ENCODE results near the gene FREM1.

FREM1 gene

DNA sequence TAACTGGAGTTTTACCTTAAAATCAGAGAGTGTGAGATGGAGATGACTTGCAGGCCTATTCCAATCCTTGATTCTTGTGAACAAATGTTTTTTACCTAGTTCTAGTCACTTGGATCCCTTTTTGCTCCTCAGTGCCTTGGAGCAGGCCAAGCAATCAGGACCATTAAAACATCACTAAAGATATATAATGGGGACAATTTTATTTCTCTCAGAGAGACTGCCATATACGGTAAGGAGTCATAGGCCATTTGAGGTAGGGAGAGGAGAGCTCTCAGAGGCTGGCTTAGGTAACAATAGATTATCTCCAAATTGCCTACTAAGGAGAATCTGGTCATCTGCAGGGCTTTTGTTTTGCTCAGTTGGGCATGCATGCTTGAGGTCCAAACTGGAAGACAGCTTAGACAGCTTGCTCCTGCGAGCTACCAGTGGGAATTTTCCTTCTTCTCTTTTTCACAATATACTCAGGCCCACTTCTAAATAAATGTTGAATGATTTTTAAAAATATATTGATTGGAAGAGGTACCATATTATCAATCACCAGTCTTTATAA is 44.0 kb downstream of the FREM1 start:
- Histone ChIP-seq H3K4me1 (ENCODE audit: control insufficient read depth, low read depth, low read length) (no peaks in the 10 kb centered on the region), H3K4me3 (ENCODE audit: low read length) (no peak overlapping the region), H3K27ac (ENCODE audit: low read length) (no peak overlapping the region), H3K27me3 (ENCODE audit: control insufficient read depth, insufficient read depth, low read length) (no peaks in the 10 kb centered on the region), H3K9ac (ENCODE audit: low read length) (no peak overlapping the region), H3K36me3 (ENCODE audit: control insufficient read depth, low read depth, low read length) (no peaks in the 10 kb centered on the region), H3K9me3 (ENCODE audit: control insufficient read depth, low read depth, low read length) (no peaks in the 10 kb centered on the region)

DNA sequence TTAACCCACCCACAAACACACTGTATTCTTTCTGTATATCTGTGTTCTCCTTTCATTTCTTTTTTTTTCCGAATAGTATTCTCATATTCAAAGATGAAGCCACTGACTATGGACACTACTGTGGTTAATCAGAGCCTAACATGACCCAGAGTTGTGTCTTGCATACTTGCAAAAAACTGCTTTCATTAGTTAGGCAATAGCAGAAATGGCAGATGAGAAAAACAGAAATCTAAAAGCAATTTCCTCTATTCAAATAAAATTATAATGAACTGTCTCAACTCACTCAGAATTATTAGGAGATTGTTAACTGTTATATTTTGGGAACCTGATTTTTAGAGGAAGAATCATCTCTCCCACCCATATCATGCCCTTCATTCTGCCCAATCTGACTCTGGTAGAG is 45.9 kb downstream of the FREM1 start:
- Histone ChIP-seq H3K4me3 (ENCODE audit: low read length) (no peak overlapping the region), H3K4me1 (ENCODE audit: control insufficient read depth, low read depth, low read length) (no peaks in the 10 kb centered on the region), H3K36me3 (ENCODE audit: control insufficient read depth, low read depth, low read length) (no peaks in the 10 kb centered on the region), H3K27ac (ENCODE audit: low read length) (no peak overlapping the region), H3K9ac (ENCODE audit: low read length) (no peak overlapping the region), H3K27me3 (ENCODE audit: control insufficient read depth, insufficient read depth, low read length) (no peaks in the 10 kb centered on the region), H3K9me3 (ENCODE audit: control insufficient read depth, low read depth, low read length) (no peaks in the 10 kb centered on the region)

DNA sequence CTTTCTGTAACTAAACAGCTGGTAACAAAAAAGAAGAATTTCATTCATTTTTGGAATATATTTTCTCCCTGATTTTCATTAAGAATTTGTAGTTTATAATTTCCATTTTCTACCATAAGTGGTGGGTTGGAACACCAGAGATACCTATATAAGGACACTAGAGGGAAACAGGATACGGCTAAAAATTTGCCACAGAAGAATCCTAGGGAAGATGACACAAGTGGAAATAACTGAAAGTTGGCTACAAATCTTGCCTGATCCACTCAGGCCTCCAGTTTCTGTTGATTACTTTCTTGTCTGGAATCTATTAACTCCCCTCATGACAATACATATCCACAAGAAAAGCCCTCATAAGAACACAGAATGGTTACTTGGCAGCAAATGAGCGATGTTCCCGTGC is 46.8 kb downstream of the FREM1 start:
- Histone ChIP-seq H3K36me3 (ENCODE audit: control insufficient read depth, low read depth, low read length) (no peaks in the 10 kb centered on the region), H3K27ac (ENCODE audit: low read length) (no peak overlapping the region), H3K9me3 (ENCODE audit: control insufficient read depth, low read depth, low read length) (no peaks in the 10 kb centered on the region), H3K27me3 (ENCODE audit: control insufficient read depth, insufficient read depth, low read length) (no peaks in the 10 kb centered on the region), H3K4me1 (ENCODE audit: control insufficient read depth, low read depth, low read length) (no peaks in the 10 kb centered on the region), H3K9ac (ENCODE audit: low read length) (no peak overlapping the region), H3K4me3 (ENCODE audit: low read length) (no peak overlapping the region)

DNA sequence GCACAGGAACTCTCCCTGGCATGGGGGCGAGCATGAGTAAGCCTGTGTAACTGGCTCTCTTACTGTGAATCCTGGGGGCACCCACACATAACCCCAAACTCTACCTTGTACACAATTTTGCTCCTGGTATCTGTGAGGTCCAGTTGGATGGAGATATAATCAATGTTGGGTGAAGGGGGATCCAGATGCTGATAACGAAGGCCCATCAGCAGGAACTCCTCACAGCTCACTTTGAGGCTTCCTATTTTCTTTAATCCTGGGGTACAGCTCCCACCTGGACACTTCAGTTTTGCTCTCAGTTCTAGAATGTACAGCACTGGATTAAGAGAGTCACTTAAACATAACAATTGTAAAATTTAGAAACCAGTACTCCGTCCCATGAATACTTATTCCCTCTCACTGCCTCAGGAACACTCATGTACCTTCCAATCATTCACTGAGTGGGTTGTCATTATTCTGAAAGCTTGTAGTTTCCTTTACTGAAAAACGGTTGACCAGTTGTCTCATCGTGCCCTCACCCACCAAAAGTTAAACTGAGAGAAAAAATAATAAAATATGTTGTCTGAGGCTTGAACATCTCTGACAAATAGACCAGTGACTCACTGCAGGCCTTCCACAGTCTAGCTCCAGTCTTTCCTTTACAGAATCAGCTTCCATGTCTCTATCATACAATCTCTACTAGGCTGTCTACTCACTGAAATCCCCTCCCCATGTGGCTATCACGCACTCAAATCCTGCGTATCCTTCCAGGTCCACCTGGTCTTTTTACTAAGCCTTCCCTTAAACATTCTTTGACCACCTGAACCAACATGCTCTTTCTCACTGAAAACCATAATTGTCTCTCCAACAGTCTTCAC is 52.6 kb downstream of the FREM1 start:
- Histone ChIP-seq H3K4me3 (ENCODE audit: low read length) (no peak overlapping the region), H3K4me1 (ENCODE audit: control insufficient read depth, low read depth, low read length) (no peaks in the 10 kb centered on the region), H3K9ac (ENCODE audit: low read length) (no peak overlapping the region)

DNA sequence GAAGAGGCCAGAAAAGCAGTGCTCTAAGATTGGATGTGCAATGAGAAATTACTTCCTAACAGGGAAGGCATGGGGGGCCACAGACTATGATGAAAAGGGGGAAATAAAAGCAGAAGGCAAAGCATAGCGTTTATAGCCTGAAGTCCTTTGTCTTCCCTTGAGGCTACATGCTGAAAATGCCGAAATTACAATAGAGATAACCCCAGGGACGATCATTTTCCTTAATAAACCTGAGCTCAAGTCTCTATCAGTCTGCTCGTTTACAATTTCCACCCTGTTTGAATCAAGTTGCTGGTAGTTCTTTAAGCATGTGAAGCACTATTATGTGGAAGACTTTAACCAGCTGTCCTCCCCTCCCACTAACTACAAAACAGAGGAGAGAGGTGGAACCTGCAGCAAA is 60.4 kb downstream of the FREM1 start:
- Histone ChIP-seq H3K4me1 (ENCODE audit: control insufficient read depth, low read depth, low read length) (no peaks in the 10 kb centered on the region), H3K27ac (ENCODE audit: low read length) (no peak overlapping the region), H3K36me3 (ENCODE audit: control insufficient read depth, low read depth, low read length) (no peaks in the 10 kb centered on the region), H3K4me3 (ENCODE audit: low read length) (no peak overlapping the region), H3K9me3 (ENCODE audit: control insufficient read depth, low read depth, low read length) (no peaks in the 10 kb centered on the region), H3K9ac (ENCODE audit: low read length) (no peak overlapping the region), H3K27me3 (ENCODE audit: control insufficient read depth, insufficient read depth, low read length) (no peaks in the 10 kb centered on the region)

More for the DNA sequence above, 52.6 kb downstream of the FREM1 start:
- Histone ChIP-seq H3K9me3 (ENCODE audit: control insufficient read depth, low read depth, low read length) (no peaks in the 10 kb centered on the region), H3K36me3 (ENCODE audit: control insufficient read depth, low read depth, low read length) (no peaks in the 10 kb centered on the region), H3K27me3 (ENCODE audit: control insufficient read depth, insufficient read depth, low read length) (no peaks in the 10 kb centered on the region), H3K27ac (ENCODE audit: low read length) (no peak overlapping the region)

DNA sequence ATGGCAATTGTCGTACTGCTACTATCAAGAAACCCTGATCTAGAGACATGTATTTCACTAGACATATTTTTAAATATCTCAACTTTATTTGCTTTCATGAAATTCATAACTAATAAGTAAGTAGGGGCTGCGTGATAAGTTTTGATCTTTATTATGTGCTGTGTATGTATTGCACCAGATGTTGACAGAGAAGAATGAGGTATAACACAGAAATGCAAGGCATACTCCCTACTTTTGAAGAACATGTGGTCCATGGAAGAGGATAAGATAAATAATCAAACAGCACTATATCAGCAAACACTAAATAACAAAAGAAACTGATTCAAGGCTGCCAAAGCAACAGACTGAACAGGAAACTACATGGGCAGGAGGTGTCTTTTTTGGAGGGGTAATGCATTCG is 60.9 kb downstream of the FREM1 start:
- Histone ChIP-seq H3K4me3 (ENCODE audit: low read length) (no peak overlapping the region), H3K27me3 (ENCODE audit: control insufficient read depth, insufficient read depth, low read length) (no peaks in the 10 kb centered on the region)

DNA sequence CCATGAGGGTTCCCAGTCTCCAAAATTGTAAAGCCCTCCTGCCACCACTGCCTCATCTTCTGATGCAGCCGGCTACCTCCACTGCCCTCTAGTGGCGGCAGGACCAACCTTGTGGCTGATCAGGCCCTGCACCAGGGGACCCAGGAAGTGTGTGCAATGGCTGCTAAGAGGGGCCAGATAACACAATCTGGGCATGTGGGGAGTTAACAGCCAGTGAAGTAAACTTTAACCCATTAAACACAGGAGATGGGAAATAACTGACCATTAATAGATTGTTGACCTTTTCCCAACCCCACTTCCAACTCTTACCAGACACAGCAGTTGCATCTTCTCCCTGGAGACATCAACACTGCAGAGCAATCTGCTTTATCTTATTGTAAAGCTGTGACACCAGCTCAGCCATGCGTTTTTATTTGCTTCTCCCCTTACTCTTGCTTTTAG is 63.3 kb downstream of the FREM1 start:
- H3K9ac ChIP-seq (ENCODE audit: low read length): no peak overlapping the region
- no peaks in the 10 kb centered on the region for H3K9me3 ChIP-seq (ENCODE audit: control insufficient read depth, low read depth, low read length)
- no peak overlapping the region for H3K27ac ChIP-seq (ENCODE audit: low read length)
- no peaks in the 10 kb centered on the region for H3K36me3 ChIP-seq (ENCODE audit: control insufficient read depth, low read depth, low read length)
- H3K4me1 ChIP-seq (ENCODE audit: control insufficient read depth, low read depth, low read length): no peaks in the 10 kb centered on the region
- H3K27me3 ChIP-seq (ENCODE audit: control insufficient read depth, insufficient read depth, low read length): no peaks in the 10 kb centered on the region
- no peak overlapping the region for H3K4me3 ChIP-seq (ENCODE audit: low read length)

More for the DNA sequence above, 60.9 kb downstream of the FREM1 start:
- H3K36me3 ChIP-seq (ENCODE audit: control insufficient read depth, low read depth, low read length): no peaks in the 10 kb centered on the region
- no peak overlapping the region for H3K9ac ChIP-seq (ENCODE audit: low read length)
- H3K9me3 ChIP-seq (ENCODE audit: control insufficient read depth, low read depth, low read length): no peaks in the 10 kb centered on the region
- H3K27ac ChIP-seq (ENCODE audit: low read length): no peak overlapping the region
- no peaks in the 10 kb centered on the region for H3K4me1 ChIP-seq (ENCODE audit: control insufficient read depth, low read depth, low read length)

DNA sequence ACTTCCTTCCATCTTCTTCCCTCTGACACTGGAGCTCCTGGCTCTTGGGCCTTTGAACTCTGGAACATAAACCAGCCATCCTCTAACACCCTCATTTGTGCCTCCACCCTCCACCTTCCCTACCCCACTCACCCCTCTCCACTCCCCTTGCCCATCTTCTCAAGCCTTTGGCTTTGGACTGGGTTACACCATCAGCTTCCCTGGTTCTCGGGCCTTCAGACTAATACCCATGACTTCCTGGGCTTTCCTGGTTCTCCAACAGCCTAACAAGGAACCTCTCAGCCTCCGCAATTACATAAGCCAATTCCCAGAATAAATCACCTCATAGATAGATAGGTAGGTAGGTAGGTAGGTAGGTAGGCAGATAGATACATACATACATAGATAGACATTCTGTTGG is 67.1 kb downstream of the FREM1 start:
- H3K27me3 ChIP-seq (ENCODE audit: control insufficient read depth, insufficient read depth, low read length): no peaks in the 10 kb centered on the region
- H3K4me1 ChIP-seq (ENCODE audit: control insufficient read depth, low read depth, low read length): no peaks in the 10 kb centered on the region
- H3K27ac ChIP-seq (ENCODE audit: low read length): no peak overlapping the region
- no peak overlapping the region for H3K4me3 ChIP-seq (ENCODE audit: low read length)
- H3K9ac ChIP-seq (ENCODE audit: low read length): no peak overlapping the region
- H3K9me3 ChIP-seq (ENCODE audit: control insufficient read depth, low read depth, low read length): no peaks in the 10 kb centered on the region
- H3K36me3 ChIP-seq (ENCODE audit: control insufficient read depth, low read depth, low read length): no peaks in the 10 kb centered on the region

DNA sequence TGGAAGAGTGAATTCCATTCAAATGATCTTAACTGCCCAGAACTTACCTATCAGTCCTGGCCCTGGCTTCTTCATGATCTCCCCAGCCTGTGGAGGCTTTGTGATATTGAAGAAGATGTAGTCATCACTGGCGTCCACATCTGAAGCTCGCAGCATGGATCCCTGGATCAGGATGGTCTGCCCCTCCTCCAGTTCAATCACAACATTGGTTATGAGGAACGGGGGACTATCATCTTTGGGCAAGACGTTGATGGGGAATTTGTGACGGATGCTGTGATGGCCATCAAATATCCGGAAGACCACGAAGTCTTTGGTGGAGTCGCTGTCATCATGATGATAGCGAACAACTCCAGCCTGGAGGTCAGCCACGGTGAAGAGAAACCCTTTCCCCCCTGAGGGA is 68.0 kb downstream of the FREM1 start:
- no peaks in the 10 kb centered on the region for H3K9me3 ChIP-seq (ENCODE audit: control insufficient read depth, low read depth, low read length)
- no peak overlapping the region for H3K9ac ChIP-seq (ENCODE audit: low read length)
- H3K27ac ChIP-seq (ENCODE audit: low read length): no peak overlapping the region
- no peaks in the 10 kb centered on the region for H3K36me3 ChIP-seq (ENCODE audit: control insufficient read depth, low read depth, low read length)
- no peaks in the 10 kb centered on the region for H3K4me1 ChIP-seq (ENCODE audit: control insufficient read depth, low read depth, low read length)
- no peaks in the 10 kb centered on the region for H3K27me3 ChIP-seq (ENCODE audit: control insufficient read depth, insufficient read depth, low read length)
- no peak overlapping the region for H3K4me3 ChIP-seq (ENCODE audit: low read length)

DNA sequence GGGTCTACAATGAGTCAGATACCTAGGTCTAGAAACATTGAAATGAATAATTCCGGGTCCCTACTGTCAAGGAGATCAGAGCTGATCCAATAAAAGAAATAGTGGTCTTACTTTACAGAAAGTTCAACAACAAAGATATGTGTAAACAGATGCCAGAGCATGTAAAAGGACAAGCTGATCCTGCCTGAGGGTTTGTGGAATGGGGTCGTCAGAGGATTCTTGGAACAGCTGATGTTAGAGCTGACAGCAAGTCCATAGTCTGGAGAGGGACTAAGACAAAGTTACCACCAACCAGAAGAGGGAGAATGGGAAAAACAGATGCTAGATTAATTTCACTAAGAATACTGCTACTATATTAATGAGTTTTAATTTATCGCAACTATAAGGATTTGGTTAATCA is 71.5 kb downstream of the FREM1 start:
- H3K27me3 ChIP-seq (ENCODE audit: control insufficient read depth, insufficient read depth, low read length): no peaks in the 10 kb centered on the region
- no peaks in the 10 kb centered on the region for H3K36me3 ChIP-seq (ENCODE audit: control insufficient read depth, low read depth, low read length)
- no peak overlapping the region for H3K4me3 ChIP-seq (ENCODE audit: low read length)
- H3K9me3 ChIP-seq (ENCODE audit: control insufficient read depth, low read depth, low read length): no peaks in the 10 kb centered on the region
- H3K4me1 ChIP-seq (ENCODE audit: control insufficient read depth, low read depth, low read length): no peaks in the 10 kb centered on the region
- no peak overlapping the region for H3K9ac ChIP-seq (ENCODE audit: low read length)
- no peak overlapping the region for H3K27ac ChIP-seq (ENCODE audit: low read length)

DNA sequence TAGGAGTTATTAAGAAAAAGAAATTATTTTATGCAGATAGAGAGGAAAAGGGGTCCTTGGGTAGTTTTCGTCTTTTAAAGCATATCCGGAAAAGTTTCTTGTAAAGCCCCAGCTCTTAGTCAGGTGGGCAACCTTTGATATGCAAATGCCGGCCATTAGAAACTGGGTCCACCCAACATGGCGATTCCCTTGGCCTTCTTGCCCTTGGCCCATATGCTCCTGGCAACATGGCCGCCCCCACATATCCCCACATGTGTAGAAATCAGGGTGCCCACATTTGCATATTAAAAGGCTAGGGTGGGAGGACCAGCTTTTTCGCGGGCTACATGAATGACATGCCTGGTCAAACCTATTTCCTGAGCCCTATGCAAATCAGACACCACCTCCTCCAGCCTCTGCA is 73.3 kb downstream of the FREM1 start:
- H3K9me3 ChIP-seq (ENCODE audit: control insufficient read depth, low read depth, low read length): no peaks in the 10 kb centered on the region
- no peak overlapping the region for H3K4me3 ChIP-seq (ENCODE audit: low read length)
- no peak overlapping the region for H3K9ac ChIP-seq (ENCODE audit: low read length)
- no peak overlapping the region for H3K27ac ChIP-seq (ENCODE audit: low read length)
- H3K27me3 ChIP-seq (ENCODE audit: control insufficient read depth, insufficient read depth, low read length): no peaks in the 10 kb centered on the region
- H3K36me3 ChIP-seq (ENCODE audit: control insufficient read depth, low read depth, low read length): no peaks in the 10 kb centered on the region
- H3K4me1 ChIP-seq (ENCODE audit: control insufficient read depth, low read depth, low read length): no peaks in the 10 kb centered on the region

DNA sequence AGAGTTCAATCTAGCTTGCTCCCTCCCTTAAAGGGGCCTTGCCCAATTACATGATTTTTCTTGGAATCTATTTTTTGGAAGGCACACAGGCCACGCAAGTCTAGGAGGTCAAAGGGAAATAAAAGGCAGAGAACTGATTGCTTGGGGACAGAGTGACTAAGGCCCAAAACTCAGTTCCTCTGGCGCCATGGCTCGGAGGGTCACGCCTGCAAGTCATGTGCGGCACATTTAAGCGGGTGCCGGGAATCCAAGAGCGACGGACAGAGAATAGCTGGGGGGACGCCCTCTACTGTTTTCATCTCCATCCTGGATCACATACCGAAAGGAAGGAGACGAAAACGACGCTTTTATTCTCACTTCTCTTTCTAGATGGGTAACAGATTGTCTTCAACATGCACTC is 78.6 kb downstream of the FREM1 start:
- Histone ChIP-seq H3K4me1 (ENCODE audit: control insufficient read depth, low read depth, low read length) (no peaks in the 10 kb centered on the region), H3K4me3 (ENCODE audit: low read length) (no peak overlapping the region), H3K36me3 (ENCODE audit: control insufficient read depth, low read depth, low read length) (no peaks in the 10 kb centered on the region), H3K27ac (ENCODE audit: low read length) (no peak overlapping the region), H3K27me3 (ENCODE audit: control insufficient read depth, insufficient read depth, low read length) (no peaks in the 10 kb centered on the region), H3K9ac (ENCODE audit: low read length) (no peak overlapping the region), H3K9me3 (ENCODE audit: control insufficient read depth, low read depth, low read length) (no peaks in the 10 kb centered on the region)

Measured in iPS-18a (cell line).